DLD1 (cell line): ENCODE data around the gene DSCAML1.

Experiments used
- in situ Hi-C: cut with HindIII; loops from 2 replicates; pipeline ENCODE4 v1.10.0; 2017; ENCODE audit warnings: low sequenced_read_pairs

DSCAML1 gene

GRCh38 chr11:117538263-117539135 is 258.5 kb downstream of the DSCAML1 start:
- in situ Hi-C loops, result no loop called here

GRCh38 chr11:117535850-117536411 is 261.1 kb downstream of the DSCAML1 start:
- in situ Hi-C loops, result no loop called here

DNA sequence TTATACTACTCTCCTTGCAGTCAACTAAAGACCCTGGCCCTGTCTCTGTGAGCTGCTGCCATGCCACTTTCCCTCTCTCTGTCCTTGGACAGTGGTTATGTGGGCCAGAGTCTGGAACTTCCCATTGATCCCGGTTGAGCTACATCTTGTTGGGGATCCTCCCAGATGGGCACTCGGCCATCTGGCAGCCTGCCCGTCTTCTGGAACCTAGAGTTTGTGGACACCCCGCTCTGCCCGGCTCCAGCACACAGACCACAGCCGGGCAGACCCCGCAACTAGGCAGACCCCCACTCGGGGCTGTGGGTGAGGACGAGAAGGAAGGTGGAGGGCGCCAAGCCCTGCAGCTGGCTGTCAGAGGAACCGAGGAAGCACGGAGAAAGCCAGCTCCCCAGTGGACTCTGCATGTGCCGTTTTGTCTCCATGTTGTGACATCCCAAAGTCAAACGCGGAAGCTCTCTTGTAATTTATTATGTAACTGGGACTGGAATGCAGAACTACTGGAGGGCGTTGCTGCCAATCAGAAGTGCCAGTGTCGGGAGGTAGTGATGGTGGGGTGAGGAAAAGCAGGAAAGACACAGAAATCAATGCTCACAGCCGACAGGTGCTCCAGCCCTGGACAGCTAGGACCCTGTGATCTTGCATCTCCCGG is 261.7 kb downstream of the DSCAML1 start:
- in situ Hi-C loops, result no loop called here

DNA sequence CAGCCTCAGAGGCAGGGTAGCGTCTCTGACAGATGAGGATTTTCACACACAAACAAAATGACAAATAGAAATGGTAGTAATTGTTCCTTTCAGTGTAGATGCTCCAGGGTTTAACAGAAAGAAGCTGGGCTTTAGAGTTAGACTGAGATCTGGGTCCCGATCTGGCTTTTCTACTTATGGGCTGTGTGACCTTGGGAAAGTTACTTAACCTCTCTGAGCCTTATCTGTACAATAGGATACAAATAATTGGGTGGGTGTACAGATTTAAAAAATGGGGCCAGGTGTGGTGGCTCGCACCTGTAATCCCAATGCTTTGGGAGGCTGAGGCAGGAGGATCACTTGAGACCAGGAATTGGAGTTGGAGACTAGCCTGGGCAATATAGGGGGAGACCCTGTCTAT is 264.4 kb downstream of the DSCAML1 start:
- in situ Hi-C loops, result no loop called here

DNA sequence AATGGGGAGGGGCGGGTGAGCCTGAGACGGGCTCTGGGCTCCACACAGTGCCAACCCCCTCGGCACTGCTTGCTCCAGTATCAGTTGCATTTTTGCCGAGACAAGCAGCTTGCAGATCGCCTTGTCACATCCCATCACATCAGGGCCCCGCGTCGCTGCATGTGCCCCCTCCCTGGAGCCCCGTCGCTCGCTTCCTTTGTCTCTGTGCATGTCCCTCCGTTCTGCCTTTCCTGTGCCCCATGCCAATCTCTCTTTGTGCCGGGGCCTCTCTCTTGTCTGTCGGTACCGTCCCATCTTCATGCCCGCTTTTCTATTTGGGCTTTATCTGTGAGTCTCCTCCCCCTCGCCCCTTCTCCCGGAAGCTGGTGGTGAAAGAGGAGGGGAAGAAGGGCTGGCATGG is 267.2 kb downstream of the DSCAML1 start:
- in situ Hi-C loops, result no loop called here

GRCh38 chr11:117528097-117528721 is 268.8 kb downstream of the DSCAML1 start:
- in situ Hi-C loops, result no loop called here

DNA sequence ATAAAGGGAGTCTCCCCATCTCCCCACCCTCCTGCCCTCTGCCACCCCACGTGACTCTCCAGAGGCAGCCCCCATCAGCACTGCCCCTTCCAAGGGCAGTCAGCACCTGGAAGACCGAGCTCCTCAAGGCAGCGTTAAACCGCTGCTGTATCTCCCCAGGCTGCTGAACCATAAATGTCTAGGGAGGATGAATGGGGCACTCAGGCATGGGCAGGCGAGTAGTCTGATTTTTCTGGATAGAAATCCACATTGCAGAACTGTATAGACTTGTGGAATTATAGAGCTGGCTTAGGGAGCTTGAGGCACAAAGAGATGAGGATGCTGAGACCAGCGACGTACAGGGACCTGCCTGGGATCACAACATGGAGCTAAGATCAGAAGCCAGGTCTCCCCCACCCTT is 269.7 kb downstream of the DSCAML1 start:
- in situ Hi-C loops, result no loop called here

DNA sequence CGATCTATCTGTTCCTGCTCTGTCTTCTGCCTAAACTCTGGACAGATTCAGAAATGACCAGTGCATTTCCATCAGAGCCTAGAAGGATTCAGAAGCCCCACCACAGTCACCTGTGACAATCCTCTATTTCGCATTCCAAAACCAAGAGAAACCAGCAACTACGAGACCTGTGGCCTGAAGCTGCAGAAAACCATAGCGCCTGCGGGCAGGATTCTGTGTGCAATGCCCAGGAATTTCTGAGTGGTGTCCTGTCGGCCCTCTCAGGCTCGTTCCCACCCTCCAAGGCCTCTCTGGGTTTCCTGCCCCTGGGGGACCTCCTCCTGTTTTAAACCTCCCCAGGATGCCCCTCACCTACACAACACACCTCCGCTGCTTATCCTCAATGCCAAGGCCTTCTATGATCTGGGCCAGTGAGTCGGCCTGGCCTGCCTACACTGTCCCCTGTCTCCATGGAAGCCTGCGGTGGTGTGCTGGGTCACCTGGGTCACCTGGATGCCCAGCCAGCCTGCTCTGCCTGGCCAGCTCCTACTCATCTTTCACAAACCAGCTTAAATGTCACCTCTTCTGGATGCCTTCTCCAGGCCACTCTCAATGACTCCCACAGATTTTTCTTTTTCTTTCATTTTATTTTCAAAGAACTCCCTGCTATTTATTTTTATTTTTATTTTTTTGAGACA is 271.0 kb downstream of the DSCAML1 start:
- in situ Hi-C loops, result no loop called here

GRCh38 chr11:117524468-117525183 is 272.4 kb downstream of the DSCAML1 start:
- in situ Hi-C loops, result no loop called here

GRCh38 chr11:117523680-117524079 is 273.3 kb downstream of the DSCAML1 start:
- in situ Hi-C loops, result no loop called here

- in situ Hi-C loops, result no loop called here
Observed at GRCh38 chr11:117521974-117522373, 275.0 kb downstream of the DSCAML1 start.

DNA sequence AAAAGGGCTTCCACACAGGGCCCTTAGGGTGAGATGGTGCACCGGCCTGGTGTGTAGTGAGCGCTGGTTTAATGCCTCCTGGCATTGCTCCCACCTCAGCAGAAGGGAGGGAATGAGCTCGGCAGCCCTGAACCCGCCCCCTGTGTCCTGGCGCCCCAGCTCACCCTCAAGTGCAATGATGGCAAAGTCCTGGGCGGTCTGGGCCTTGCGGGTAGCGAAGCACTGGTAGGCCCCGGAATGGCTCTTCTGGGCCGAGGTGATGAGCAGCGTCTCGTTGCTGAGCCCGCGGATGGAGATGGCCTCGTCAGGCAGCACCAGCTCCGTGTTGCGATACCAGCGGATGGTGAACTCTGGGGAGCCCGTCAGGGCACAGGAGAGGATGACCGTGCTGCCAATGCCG is 276.1 kb downstream of the DSCAML1 start:
- in situ Hi-C loops, result no loop called here

GRCh38 chr11:117520201-117520600 is 276.8 kb downstream of the DSCAML1 start:
- in situ Hi-C loops, result no loop called here

DNA sequence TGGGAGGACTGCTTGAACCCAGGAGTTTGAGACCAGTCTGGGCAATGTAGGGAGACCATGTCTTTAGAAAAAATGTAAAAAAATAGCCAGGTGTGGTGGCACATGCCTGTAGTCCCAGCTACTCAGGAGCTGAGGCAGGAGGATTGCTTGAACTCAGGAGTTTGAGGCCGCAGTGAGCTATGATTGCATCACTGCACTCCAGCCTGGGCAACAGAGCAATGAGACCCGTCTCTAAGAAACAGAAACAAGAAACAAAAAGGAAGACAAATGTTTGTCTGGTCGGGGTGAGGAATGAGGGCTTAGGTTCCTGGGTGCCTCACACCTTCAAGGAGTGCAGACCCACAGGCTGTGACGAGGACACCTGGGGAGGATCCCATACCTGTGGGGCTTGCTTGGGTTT is 277.4 kb downstream of the DSCAML1 start:
- in situ Hi-C loops, result no loop called here

GRCh38 chr11:117519170-117519569 is 277.8 kb downstream of the DSCAML1 start:
- in situ Hi-C loops, result no loop called here

DNA sequence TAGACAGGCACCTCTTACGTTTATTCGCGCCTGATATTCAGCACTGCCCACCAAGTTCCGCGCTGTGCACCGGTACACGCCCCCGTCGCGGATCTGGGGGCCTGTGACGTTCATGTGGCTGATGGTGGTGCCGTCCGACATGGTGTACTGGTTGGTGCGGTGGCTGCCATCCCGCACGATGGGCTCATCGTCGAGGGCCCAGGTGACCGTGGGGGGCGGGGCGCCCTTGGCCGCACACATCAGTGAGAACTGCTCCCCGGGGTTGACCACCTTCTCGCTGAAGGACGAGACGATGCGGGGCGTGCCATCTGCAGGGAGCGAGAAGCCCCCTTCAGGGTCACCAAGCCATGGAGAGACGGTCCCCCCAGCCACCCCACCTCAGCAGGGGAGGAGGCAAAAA is 278.6 kb downstream of the DSCAML1 start:
- in situ Hi-C loops, result no loop called here

GRCh38 chr11:117517097-117517496 is 279.9 kb downstream of the DSCAML1 start:
- in situ Hi-C loops, result no loop called here

- in situ Hi-C loops, result no loop called here
Observed at GRCh38 chr11:117515892-117516787, 280.9 kb downstream of the DSCAML1 start.

DNA sequence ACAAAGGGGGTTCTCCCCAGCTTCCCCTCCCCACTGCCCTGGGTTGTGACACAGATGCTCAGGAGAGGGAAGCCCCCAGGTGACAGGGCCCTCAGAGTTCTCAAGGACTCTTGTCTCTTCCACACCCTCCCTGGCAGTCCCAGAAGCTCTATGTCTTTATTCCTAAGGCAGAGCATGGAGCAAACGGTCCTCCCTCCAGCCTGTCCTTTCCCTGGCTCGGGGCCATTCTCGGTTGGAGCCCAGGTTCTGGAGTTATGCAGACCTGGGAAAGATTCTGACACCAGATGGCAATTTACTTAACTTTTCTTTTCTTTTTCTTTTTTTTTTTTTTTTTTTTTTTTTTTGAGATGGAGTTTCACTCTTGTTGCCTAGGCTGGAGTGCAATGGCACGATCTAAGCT is 282.8 kb downstream of the DSCAML1 start:
- in situ Hi-C loops, result no loop called here
